Skeletal muscle satellite cell (primary cell): ENCODE data around the gene ABCC1.
"Not testable (repeated sequence)": the region's sequence is repeated elsewhere in the genome, so short reads cannot be mapped to it uniquely, and the experiment has no call there.

Experiments
- H3K27me3 ChIP-seq: 2 replicates; pipeline ENCODE4 v1.7.0; 2013; ENCODE audit warnings: low read length; ENCODE audit not compliant: control insufficient read depth, insufficient read depth
- H3K36me3 ChIP-seq: 2 replicates; pipeline ENCODE4 v1.7.0; 2013; ENCODE audit warnings: mild to moderate bottlenecking, control low read depth, low read length; ENCODE audit not compliant: insufficient read depth
- H3K4me1 ChIP-seq: 2 replicates; pipeline ENCODE4 v1.7.0; 2013; ENCODE audit warnings: low read length; ENCODE audit not compliant: control insufficient read depth, insufficient read depth
- H3K4me2 ChIP-seq: 2 replicates; pipeline ENCODE4 v1.7.0; 2013; ENCODE audit warnings: mild to moderate bottlenecking, low read length
- H3K4me3 ChIP-seq: 2 replicates; pipeline ENCODE4 v1.7.0; 2013; ENCODE audit warnings: low read length
- H3K9ac ChIP-seq: 2 replicates; pipeline ENCODE4 v1.7.0; 2013; ENCODE audit warnings: mild to moderate bottlenecking, low read depth, low read length, moderate library complexity
- H3K9me3 ChIP-seq: replicated peaks from 2 replicates; pipeline ENCODE4 v1.7.0; 2013; ENCODE audit warnings: mild to moderate bottlenecking, control low read depth, low read length

The ABCC1 gene

DNA sequence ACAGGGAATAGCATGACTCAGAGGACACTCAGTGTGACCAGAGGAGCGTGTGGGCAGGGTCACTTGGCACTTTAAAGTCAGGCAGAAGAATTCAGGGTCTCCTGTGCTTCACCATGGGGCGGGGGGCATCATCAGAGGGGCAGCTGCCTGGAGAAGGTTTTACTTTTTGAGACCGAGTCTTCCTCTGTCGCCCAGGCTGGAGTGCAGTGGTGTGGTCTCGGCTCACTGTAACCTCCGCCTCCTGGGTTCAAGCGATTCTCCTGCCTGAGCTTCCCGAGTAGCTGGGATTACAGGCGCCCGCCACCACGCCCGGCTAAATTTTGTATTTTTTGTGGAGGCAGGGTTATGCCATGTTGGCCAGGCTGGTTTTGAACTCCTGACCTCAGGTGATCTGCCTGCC, 241.6 kb downstream of the ABCC1 start:
- H3K27me3 ChIP-seq, result peaks cover 40% of the 10 kb centered on the region
- H3K4me2 ChIP-seq, H3K9ac ChIP-seq, H3K9me3 ChIP-seq, H3K4me1 ChIP-seq, H3K36me3 ChIP-seq, H3K4me3 ChIP-seq: not testable (repeated sequence)

DNA sequence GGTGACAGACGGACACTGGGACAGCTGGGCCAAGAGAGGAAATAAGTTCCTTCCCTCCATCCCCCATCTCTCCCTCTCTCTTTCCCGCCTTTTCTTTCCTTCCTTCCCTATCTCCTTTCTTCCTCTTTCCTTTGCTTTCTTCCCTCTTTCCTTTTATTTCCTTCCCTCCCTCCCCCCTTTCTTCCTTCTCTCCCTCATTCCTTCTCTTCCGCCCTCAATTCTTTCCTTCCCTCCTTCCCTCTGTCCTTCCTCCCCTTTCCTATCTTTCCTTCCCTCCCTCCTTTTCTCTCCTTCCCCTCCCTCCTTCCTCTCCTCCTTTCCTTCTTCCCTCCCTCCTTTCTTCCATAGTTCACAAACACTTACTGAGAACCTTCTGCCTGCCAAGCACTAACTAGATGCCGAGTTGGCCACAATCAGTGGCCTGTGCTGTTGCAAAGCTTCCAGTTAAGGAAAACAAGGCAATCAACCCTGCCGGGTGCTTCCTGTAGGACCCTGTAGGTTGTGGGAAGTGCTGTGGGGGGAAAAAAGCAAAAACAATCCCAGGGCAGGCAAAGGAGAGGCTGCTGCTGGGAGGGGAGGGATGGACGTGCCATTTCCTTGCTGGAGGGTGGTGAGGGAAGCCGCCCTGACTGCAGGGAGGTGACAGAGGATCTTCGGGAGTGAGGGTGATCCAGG, 242.2 kb downstream of the ABCC1 start:
- Histone ChIP-seq H3K27me3 (peaks cover 42% of the 10 kb centered on the region), H3K9me3 (no peaks in the 10 kb centered on the region), H3K9ac (no peak overlapping the region), H3K4me1 (no peaks in the 10 kb centered on the region), H3K4me2 (no peak overlapping the region), H3K36me3 (no peaks in the 10 kb centered on the region), H3K4me3 (no peak overlapping the region)
